GM12891 (cell line): ENCODE data around the gene SUSD5.

Source experiments
- DNase-seq: peaks from one replicate; pipeline ENCODE4 v3.0.0; 2011; ENCODE audit warnings: low spot score; ENCODE audit not compliant: insufficient read length
- FAIRE-seq: peaks from 2 replicates; lab custom pipeline; 2011; peaks lifted over from hg19 to GRCh38; lab: Jason Lieb, UNC
- PAX5 ChIP-seq: IDR thresholded peaks from 2 replicates; pipeline ENCODE4 v1.6.1; 2011; ENCODE audit warnings: low read length, moderate library complexity, mild to moderate bottlenecking; ENCODE audit not compliant: insufficient read depth, severe bottlenecking
- POLR2A ChIP-seq: IDR thresholded peaks from 2 replicates; pipeline ENCODE4 v1.6.1; 2011; ENCODE audit warnings: low read depth, low read length, control low read depth
- POLR2AphosphoS5 ChIP-seq: IDR thresholded peaks from 2 replicates; pipeline ENCODE4 v1.6.1; 2011; ENCODE audit warnings: low read depth, low read length, control low read depth
- POU2F2 ChIP-seq: IDR thresholded peaks from 2 replicates; pipeline ENCODE4 v1.6.1; 2011; ENCODE audit warnings: low read depth, mild to moderate bottlenecking, control low read depth, low read length, moderate library complexity
- SPI1 ChIP-seq: IDR thresholded peaks from 2 replicates; pipeline ENCODE4 v1.6.1; 2011; ENCODE audit warnings: low read depth, low read length, control low read depth
- TAF1 ChIP-seq: IDR thresholded peaks from 2 replicates; pipeline ENCODE4 v1.6.1; 2011; ENCODE audit warnings: low read depth, low read length, control low read depth

Gene SUSD5

DNA sequence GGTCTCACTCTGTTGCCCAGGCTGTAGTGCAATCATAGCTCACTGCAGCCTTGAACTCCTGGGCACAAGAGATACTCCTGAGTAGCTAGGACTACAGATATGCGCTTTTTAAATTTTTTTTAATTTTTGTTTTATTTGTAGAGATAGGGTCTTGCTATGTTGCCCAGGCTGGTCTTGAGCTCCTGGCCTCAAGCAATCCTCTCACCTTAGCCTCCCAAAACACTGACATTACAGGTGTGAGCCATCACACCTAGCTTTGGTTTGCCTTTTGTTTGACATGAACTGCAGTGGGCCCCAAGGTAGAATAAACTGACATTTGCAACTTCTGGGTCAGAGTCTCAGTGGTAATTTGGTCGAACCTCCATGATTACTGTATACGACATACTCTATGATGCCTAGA is 113.8 kb downstream of the SUSD5 start:
- DNase-seq (no peak), FAIRE-seq (no peak)
- TF ChIP-seq POU2F2 (no peak), TAF1 (no peak), SPI1 (no peak), POLR2AphosphoS5 (no peak)

DNA sequence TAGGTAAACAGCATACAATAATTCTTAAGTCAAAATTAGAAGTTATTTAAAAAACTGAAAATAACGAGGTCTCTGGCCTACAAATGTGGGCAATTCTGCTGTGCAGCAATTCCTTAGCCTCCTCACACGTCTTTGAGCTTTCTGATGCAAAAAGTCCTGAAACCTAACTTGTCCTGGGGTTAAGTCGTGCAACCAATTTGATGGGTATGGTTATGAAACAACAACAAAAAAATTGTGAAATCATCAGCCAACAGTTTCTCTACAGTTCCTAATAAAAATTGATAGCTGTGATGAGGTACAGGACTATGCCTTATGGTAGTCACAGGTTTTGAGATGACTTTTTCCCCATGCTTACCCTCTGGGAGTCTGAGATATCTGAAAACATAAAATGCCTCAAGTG is 115.1 kb downstream of the SUSD5 start:
- FAIRE-seq, result no peak
- no peak for DNase-seq
- TF ChIP-seq TAF1 (no peak), PAX5 (no peak), SPI1 (no peak), POLR2A (no peak), POU2F2 (no peak), POLR2AphosphoS5 (no peak)

DNA sequence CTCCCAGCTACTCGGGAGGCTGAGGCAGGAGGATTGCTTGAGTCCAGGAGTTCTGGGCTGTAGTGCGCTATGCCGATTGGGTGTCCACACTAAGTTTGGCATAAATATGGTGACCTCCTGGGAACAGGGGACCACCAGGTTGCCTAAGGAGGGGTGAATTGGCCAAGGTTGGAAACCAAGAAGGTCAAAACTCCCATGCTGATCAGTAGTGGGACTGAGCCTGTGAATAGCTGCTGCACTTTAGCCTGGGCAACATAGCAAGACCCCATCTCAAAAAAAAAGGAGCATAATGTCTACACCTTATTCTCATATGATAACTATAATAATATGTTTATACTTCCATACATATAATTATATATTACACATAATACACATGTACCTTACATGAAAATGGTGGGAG is 115.6 kb downstream of the SUSD5 start:
- FAIRE-seq, result no peak

DNA sequence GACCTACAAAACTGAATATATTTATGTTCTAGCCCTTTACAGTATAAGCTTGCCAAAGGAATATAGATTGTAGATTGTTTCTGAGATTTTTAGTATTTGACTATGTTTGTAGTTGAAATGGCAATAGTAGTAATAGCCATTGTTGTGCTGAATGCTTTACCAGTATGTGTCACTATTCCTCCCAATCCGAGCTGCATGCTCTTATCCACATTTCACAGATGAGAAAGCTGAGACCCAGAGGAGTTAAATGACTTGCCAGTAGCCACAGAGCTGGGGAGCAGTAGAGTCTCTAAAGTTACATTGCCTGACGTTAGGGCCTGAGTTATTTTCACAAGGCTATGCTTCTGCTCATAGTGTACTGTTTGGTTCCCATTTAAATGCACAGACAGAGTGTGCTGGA is 118.4 kb downstream of the SUSD5 start:
- FAIRE-seq (no peak), DNase-seq (no peak)
- no peak for TF ChIP-seq SPI1
- no peak for TF ChIP-seq POLR2A
- TF ChIP-seq TAF1, result no peak

More for the DNA sequence above, 115.6 kb downstream of the SUSD5 start:
- no peak for TF ChIP-seq POU2F2
- TF ChIP-seq POLR2A, result no peak
- no peak for TF ChIP-seq SPI1
- TF ChIP-seq TAF1, result no peak
- TF ChIP-seq PAX5, result no peak
- TF ChIP-seq POLR2AphosphoS5, result no peak
- no peak for DNase-seq
